Neural cell (in vitro differentiated cells): ENCODE results near the gene AGK.

Source experiments
- CTCF ChIP-seq: fragments of 450-650 bp; IDR thresholded peaks from 2 replicates; pipeline ENCODE4 v1.5.1; 2014; ENCODE audit warnings: antibody characterized with exemption, mild to moderate bottlenecking, moderate library complexity; ENCODE audit not compliant: poor library complexity, severe bottlenecking
- EZH2 ChIP-seq: fragments of 200-600, 300-800 bp; shearing (Covaris generic), sonication (generic); IDR thresholded peaks from 2 replicates; pipeline ENCODE4 v1.6.1; 2014; ENCODE audit warnings: antibody characterized with exemption, low read length, borderline replicate concordance, mild to moderate bottlenecking; ENCODE audit not compliant: insufficient read depth, poor library complexity, severe bottlenecking
- TAF1 ChIP-seq: IDR thresholded peaks from 2 replicates; pipeline ENCODE4 v1.6.1; 2012; ENCODE audit warnings: low read depth

GRCh38 chr7:141600168-141601006 is 49.2 kb downstream of the AGK start:
- TF ChIP-seq EZH2 (no peak), CTCF (no peak), TAF1 (no peak)
